ENCODE measurements around the gene JAGN1.
A peak's percentile ranks its signal among the peaks of the same experiment; 100 is the strongest.
"Not testable (repeated sequence)": the region's sequence is repeated elsewhere in the genome, so short reads cannot be mapped to it uniquely, and the experiment has no call there.

The JAGN1 gene

GRCh38 chr3:9928158-9928557 lies 37.7 kb downstream of the JAGN1 start:
- no peak for DNase-seq

- no peak for DNase-seq
Observed at GRCh38 chr3:9930804-9931418, 40.5 kb downstream of the JAGN1 start.

GRCh38 chr3:9932535-9932842 lies 42.1 kb downstream of the JAGN1 start:
- no peak for DNase-seq

- peak; percentile 67 for DNase-seq
Observed at GRCh38 chr3:9932843-9933560, 42.6 kb downstream of the JAGN1 start.

- peak; percentile 88 for DNase-seq
Observed at GRCh38 chr3:9933561-9934234, 43.3 kb downstream of the JAGN1 start, which contains the start of gene CRELD1. TSS of gene CRELD1 (plus strand) at chr3:9933834. CDS start at chr3:9934439, 605 bp downstream.

- no peak for DNase-seq
Observed at GRCh38 chr3:9934235-9934621, 43.8 kb downstream of the JAGN1 start.

- no peak for DNase-seq
Observed at GRCh38 chr3:9934993-9935392, 44.6 kb downstream of the JAGN1 start.

- no peak for DNase-seq
Observed at GRCh38 chr3:9935966-9936510, 45.6 kb downstream of the JAGN1 start.

- DNase-seq = no peak
Observed at GRCh38 chr3:9937486-9938238, 47.3 kb downstream of the JAGN1 start.

GRCh38 chr3:9938966-9939365 lies 48.6 kb downstream of the JAGN1 start:
- DNase-seq = no peak

- DNase-seq = not testable (repeated sequence)
Observed at GRCh38 chr3:9939906-9940305, 49.5 kb downstream of the JAGN1 start.

GRCh38 chr3:9940746-9941145 lies 50.3 kb downstream of the JAGN1 start:
- no peak for DNase-seq

GRCh38 chr3:9942164-9942563 lies 51.8 kb downstream of the JAGN1 start:
- DNase-seq = no peak

- no peak for DNase-seq
Observed at GRCh38 chr3:9942934-9943690, 52.7 kb downstream of the JAGN1 start.
